ENCODE measurements around the gene POP4. TPM values are rescaled to one million over a fixed set of nuclear protein-coding genes. Genes with fewer than 3 reads are reported as not detected.

POP4 gene
- total RNA-seq, 1 experiment from 2014 or later, result 116 TPM

Other genes starting within 250 kb of the POP4 start
- not detected for gene VSTM2B, start 80.3 kb upstream of the POP4 start, total RNA-seq (2021; ENCODE audit: unreplicated experiment)
- 22.4 TPM for gene PLEKHF1, start 59.2 kb downstream of the POP4 start, total RNA-seq (2021; ENCODE audit: unreplicated experiment)
- gene C19orf12, start 109.0 kb downstream of the POP4 start, total RNA-seq (2021; ENCODE audit: unreplicated experiment), result 43.4 TPM
- gene CCNE1, start 205.7 kb downstream of the POP4 start, total RNA-seq (2021; ENCODE audit: unreplicated experiment), result 26.4 TPM

Measured in Panc1 (cell line).